ENCODE results near the gene AZU1.

The AZU1 gene

DNA sequence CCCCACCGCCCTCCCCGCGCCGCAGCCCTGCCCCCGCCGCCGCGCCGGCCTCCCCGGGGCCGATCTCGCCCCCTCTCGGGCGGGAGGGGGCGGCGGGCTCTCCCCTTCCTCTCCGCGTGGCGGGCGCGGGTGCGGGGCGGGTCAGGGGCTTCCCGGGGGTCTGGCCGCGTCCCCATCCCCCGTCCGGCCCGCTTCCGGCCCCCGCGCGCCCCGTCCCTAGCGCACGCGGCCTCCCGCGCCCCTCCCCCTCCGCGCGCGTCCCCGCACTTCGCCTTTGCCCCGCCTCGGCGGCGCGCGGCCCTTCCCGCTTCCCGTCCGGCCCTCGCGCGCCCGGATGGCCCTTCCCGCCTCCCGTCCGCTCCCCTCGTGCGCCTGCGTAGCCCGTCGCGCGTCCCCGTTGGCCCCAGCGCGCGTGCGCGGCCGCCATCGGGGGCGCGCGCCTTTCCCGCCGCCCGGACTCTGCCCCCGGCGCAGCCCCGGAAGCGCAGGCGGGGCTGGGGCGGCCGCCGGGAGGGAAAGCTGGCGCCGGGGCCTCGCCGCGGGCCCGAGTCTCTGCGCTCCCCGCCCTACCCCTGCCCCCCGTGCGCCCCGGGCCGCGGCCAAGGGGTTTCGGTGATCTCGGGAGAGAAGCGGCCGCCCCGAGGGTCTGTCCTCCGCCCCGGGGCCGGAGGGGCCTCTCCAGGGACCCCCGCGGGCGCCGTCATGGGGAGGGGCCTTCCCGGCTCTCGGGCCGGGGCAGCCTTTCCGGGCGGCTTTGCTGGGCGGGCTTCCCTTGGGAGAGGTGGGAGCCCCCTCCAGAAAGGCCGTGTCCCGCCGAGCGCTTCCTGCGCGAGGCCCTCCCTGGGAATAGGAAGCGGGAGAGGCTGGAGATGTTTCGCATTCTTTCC lies 29.9 kb upstream of the AZU1 start:
- DNase-seq, result peak; percentile 90

DNA sequence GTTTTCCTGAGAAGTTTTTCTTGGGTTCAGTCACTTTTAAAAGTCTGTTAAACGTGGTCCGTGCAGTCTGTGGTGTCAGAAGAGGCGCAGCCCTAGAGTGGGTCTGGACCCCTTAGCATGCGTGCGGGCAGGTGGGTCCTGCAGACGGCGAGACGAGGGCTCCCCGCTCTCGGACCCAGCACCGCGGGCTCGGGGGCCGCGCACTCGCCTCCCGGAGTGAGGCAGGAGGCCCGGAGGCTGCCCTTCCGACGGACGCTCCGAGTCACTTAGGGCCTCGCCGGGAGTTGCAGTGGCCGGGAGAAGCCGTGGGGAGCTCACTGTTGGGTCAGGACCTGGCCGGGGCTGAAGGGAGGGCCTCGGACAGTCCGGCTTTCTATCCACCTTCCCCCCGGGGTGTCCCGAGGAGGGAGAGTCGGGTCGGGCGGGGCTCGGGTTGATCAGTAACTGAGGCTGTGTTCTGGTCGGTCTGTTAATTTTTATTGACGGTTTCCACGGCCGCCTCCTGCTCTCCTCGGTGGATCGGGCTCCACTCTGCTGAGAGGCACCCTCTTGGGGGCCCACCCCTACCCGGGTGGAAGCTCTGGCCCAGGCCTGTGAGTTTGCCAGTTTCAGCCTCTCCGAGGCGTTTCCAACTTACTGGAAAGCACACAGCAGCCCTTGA lies 29.1 kb upstream of the AZU1 start:
- DNase-seq, result no peak

DNA sequence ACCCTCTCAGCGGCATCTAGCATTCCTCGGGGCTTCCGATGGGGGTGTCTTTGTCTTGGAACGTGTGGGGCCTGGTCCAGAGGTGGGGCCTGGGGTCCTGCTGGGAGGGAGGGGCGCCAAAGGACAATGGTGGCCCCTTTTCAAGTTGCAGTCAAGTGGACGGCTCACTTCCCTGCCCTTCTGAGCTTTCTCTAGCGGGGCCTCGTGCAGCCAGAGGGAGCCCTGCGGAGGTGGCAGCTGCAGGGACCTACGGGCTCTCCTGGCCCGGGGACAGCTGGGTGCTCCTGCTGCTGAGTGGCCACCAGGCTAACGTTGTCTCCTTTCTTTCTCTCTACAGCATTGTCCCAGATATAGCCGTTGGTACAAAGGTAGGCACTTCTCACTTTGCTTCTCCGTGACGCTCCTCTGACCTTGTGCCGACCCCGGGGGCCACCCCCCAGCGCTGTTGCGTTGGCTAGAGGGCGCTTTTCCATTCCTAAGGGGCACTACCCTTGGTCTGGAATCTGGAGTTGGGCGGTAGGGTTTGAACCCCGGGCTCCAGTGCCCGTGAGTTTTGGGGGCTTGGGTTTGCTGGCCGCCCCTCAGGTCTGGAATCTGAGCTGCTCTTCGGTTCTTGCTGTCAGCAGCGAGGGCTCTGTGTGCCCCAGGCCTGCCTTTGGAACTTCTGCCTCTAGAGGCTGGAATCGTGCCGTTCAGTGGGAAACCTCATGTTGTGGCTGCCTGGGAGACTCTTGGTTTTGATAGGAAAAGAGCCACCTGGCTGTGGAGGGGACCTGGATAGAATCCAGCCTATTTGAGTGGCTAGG lies 28.4 kb upstream of the AZU1 start:
- DNase-seq, result no peak

DNA sequence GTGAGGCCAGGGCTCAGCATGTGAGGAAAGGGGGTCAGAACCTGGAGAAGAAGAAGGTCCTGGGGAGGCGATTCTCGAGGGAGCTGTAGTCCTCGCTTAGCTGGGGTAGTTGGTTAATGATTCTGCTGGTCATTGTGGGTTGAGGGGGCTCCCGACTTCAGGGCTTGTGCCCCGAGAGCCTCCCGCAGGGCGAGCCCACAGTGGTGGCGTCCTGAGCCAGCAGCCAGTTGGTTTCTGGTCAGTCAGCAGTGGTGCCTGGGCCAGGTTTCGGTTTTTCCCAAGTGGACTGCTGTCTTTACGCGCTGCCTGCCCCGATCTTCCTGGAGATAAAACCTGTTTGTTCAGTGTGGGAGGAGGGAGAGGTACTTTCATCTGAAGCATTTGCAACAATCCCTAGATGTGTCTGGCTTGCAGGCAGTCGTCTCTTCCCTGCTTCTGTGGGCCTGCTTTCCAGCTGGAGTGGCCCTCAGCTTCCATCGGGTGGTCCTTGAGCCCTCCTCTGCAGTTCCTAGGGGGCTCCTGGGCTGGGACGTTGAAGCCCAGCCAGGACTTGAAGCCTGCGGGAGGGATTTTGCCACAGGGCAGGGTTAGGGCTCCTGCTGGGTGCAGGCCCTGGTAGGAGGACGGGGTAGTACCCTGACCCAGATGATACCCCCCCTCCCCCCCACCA lies 27.1 kb upstream of the AZU1 start:
- DNase-seq, result no peak

DNA sequence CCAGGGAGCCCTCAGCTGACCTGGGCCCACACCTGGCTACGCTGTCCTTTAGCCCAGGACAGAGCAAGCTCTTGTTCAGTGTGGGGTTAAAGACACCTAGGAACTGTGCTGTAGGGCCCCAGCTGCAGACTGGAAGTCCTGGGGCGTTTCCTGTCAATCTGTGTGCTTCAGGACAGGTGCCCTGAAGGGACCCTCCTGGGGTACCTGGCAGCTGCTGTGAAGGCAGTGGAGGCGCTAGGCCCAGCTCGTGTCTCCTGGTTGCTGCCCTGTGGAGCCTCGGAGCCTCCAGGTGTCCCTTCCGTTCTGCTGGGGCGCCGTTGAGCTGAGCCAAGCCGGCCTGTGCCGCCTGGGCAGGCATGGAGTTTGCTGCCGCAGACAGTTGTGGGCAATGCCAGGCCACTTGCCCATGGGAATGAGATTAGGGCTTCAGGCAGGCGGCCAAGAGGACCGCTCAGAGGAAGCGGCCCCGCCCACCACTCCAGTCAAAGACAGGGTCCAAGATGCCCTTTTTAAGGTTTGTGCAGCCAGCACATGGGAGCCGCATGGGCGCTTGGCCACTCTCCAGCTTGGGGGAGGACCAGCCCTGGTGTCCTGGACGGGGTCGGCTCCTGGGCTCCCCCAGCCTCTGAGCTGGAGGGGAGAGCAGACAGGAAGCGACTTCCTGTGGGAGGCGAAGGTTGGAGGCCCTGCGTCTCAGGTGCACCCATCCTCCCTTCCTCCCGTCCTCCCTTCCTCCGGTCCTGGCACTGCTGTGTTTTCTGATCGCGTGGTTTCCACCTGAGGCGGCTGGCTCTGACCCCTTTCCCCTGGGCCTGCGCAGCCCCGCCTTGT lies 26.4 kb upstream of the AZU1 start:
- DNase-seq, result no peak

DNA sequence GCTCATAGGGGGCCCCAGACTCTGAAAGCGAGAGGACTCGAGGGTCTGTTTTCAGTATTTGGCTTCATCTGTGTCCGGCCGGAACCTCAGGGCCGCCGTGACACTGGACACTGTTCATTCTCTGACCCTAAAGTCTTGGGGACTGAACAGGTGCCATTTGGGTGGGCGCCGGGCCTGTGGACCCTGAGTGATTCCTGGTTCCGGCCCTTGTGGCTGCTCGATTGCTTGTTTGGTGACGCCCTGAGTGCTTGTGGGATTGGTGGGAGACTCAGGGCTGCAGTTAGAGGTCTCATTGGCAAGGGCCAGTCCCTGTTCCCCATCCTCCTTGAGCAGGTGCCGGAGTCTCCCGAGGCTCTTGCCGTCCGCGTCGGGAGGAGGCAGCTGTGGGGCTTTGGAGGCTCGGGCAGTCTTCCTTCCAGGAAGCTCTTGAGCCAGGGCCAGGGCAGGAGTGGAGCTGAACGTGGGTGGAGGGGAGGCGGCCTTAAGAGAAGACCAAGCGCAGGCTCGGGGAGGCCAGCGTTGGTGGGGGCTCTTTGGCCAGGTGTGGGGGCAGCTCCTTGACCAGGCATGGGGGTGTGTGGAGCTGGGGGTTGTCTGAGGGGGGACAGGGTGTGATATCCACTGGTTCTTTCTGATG lies 25.7 kb upstream of the AZU1 start:
- DNase-seq, result no peak

DNA sequence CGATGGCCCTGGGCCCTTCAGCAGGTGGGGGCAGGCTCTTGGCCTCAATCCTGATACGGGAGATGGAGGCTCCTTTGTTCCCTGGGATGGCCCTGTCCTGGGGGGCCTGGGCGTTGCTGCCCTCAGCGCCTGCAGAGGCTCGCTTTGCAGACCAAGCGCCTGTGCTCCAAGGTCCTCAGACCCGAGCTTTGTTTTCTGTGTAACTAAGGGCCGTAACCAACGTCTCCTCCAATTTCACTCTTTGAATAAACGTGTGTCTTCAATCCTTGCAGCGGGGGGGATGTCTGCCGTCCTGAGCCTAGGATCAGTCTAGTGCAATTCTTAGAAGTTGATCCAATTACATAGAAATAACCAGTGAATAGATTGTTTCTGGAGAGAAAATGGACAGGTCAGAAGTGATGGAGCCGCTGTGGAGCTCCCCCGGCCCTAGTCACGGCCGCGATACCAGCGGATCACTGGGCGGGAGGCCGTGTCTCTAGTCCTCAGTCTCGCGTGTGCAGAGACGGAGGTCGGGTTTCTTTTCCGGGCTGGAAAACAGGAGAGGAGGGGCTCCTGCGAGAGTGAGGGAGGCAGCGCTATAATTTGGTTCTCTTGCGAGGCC lies 25.0 kb upstream of the AZU1 start:
- no peak for DNase-seq

DNA sequence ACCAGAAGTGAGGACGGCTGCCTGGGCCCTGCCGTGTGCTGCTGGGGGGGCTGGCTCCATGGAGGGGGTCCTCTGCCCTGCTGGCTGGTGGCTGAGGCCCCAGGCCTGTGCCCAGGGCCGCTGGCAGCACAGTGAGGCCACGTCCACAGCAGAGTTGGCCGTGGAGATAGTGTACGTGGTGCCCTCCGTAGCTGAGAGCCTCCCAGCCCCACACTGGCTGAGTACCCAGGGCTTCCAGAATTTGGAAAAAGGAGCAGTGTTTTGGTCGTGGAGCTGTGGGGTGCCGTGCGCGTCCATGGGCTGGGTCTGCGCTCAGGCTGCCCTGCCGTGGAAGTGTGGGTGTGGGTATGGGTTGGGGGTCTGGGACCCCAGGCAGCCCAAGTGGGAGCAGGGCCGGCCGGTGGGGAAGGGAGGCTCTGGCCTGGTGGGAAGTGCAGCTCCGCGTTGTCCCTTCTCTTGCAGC lies 24.5 kb upstream of the AZU1 start:
- DNase-seq, result no peak

DNA sequence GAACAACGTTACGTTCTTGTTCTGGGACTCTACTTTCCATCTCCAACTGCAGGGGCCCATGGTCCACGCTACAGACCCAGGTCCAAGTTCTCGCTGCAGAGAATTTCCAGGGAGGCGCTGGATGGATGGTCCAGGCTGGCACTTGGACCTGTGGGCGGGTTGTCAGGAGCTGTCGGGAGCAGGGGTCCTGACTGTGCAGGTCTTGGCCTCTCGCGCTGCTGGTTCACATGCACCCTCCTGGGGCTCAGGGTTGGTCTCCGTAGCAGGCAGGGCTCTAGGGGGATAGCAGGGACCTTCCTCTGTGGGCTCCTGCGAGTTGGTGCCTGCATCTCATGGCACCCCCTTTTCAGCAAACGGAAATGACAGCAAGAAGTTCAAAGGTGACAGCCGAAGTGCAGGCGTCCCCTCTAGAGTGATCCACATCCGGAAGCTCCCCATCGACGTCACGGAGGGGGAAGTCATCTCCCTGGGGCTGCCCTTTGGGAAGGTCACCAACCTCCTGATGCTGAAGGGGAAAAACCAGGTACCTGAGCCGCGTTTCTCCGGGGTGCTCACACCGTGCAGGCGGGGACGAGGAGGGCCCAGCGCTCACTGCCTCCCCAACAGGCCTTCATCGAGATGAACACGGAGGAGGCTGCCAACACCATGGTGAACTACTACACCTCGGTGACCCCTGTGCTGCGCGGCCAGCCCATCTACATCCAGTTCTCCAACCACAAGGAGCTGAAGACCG lies 23.8 kb upstream of the AZU1 start:
- no peak for DNase-seq

DNA sequence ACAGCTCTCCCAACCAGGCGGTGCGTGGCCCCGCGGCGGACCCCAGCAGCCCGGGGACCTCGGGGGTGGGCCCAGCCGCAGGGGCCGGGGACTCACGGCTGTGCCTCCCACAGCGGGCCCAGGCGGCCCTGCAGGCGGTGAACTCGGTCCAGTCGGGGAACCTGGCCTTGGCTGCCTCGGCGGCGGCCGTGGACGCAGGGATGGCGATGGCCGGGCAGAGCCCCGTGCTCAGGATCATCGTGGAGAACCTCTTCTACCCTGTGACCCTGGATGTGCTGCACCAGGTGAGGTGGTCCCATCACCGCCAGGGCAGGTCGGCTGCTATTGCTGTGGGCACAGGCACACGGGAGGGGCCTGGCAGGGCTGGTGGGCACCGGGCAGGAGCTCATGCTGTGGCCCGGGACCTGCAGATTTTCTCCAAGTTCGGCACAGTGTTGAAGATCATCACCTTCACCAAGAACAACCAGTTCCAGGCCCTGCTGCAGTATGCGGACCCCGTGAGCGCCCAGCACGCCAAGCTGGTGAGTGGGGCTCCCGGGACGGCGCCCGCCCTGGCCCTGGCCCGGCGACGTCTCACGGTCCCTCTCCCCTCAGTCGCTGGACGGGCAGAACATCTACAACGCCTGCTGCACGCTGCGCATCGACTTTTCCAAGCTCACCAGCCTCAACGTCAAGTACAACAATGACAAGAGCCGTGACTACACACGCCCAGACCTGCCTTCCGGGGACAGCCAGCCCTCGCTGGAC lies 23.0 kb upstream of the AZU1 start:
- no peak for DNase-seq

DNA sequence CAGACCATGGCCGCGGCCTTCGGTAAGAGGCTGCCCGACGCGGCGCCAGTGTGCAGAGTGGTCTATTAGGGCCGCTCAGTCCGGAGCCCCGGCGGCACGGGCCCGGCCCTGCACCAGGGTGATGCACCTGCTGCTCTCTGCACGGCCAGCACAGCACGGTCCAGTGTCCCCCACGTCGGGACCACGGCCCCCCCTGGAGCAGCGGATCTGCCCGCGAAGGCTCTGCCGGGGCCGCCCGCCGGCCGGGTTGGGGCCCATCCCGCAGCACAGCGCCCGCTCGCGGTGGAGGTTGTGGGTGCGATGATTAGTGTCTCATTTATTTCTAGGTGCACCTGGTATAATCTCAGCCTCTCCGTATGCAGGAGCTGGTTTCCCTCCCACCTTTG lies 22.5 kb upstream of the AZU1 start:
- DNase-seq, result no peak

DNA sequence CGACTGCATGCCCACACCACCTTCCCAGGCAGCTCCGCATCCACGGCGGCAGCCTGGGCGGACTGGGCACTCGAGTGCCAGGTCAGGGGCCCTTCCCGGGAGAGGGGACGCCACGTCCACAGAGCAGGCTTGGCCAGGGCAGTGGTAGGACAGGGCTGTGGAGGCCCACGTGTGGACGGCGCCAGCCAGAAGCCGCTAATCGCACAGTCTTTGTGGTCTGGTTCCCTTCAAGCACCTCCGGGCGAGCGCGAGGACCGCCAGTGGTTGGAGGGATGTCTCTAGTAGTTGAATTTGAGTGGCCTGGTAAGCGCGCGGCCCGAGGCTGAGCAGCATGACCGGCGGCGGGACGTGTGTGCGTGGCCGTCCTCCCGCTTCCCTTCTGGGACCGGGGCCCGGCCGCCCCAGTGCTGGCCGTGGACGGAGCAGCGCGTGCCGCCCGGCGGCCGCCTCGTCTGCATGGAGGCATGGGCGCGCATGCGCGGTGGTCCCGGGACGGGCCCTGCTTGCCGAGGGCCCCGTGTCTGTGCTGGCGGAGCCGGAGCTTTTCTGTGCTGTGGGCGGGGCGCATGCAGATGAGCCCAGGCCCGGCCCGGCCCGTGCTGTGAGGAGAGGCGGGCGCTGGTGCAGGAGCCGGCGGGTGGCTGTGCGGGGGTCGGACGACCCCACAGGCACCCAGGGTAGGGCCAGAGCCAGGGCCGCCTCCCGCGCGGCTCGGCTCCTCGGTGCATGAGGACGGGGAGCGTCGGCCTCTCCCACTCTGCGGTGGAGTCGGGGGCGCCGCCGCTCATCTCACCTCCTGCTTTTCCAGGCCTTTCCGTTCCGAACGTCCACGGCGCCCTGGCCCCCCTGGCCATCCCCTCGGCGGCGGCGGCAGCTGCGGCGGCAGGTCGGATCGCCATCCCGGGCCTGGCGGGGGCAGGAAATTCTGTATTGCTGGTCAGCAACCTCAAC lies 21.8 kb upstream of the AZU1 start:
- no peak for DNase-seq

DNA sequence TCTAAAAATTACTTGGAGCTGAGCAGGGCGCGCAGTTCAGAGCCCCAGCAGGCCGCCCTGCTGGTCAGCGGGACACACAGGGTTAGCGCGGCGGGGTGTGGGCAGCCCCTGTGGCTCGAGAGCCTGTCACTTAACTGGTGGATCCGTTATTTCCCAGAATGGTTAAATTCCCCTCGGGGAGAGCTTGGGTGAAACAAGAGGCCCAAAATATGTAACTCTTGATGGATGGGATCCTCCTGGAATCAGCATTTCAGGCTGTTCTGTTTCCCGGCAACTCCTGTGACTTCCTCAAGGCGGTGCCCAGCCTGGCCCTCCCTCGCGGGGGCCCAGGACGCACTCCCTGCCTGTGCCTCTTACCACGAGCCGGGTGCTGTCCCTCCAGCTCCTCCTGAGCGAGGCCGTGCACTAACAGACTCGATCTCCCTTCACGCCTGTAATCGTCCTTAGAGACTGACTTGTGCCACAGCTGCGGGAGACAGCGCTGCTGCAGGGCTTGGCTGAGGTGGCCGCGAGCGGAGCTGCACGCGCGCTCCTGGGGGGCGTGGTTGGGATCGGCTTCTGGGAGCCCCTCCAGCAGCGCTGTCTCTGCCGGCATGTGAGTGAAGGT lies 20.7 kb upstream of the AZU1 start:
- DNase-seq, result no peak

DNA sequence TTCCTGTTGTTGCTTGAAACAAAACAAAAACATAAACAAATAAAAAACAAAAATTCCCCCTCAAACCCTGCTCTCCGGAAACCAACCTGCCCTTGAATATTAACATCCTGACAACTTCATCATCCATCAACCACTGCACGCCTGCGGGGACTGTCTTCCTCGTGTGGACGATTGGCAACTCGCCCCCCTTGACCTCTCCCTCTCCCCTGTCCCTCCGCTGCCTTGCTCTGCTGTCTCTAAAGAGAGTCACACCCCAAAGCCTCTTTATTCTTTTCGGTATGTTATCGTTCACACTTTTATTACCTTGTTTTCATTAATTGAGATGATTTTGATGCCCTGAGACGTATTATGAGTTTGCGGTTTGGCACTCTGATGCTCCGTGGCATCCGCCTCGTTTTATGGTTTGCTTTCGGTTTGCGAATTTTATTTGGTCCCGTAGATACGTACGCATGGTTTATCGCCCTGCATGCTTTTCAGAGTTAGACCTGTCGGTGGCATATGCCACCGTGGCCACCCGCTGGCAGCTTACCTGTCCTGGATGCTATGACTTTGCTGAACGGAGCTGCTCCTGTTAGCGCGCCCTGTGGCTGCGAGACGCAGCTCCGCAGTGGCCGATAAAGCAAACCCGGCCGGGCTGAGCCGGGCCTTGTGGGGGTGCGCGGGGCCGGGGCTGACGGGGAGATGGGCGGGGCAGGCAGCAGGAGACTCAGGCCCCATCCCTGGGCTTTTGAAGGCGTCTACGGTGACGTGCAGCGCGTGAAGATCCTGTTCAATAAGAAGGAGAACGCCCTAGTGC lies 19.8 kb upstream of the AZU1 start:
- DNase-seq, result no peak

DNA sequence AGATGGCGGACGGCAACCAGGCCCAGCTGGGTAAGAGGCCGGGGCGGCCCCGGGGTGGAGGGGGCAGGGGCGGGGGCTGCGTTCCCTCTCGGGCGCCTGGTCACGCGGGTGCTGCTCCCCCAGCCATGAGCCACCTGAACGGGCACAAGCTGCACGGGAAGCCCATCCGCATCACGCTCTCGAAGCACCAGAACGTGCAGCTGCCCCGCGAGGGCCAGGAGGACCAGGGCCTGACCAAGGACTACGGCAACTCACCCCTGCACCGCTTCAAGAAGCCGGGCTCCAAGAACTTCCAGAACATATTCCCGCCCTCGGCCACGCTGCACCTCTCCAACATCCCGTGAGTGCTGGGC lies 19.2 kb upstream of the AZU1 start:
- DNase-seq, result no peak

DNA sequence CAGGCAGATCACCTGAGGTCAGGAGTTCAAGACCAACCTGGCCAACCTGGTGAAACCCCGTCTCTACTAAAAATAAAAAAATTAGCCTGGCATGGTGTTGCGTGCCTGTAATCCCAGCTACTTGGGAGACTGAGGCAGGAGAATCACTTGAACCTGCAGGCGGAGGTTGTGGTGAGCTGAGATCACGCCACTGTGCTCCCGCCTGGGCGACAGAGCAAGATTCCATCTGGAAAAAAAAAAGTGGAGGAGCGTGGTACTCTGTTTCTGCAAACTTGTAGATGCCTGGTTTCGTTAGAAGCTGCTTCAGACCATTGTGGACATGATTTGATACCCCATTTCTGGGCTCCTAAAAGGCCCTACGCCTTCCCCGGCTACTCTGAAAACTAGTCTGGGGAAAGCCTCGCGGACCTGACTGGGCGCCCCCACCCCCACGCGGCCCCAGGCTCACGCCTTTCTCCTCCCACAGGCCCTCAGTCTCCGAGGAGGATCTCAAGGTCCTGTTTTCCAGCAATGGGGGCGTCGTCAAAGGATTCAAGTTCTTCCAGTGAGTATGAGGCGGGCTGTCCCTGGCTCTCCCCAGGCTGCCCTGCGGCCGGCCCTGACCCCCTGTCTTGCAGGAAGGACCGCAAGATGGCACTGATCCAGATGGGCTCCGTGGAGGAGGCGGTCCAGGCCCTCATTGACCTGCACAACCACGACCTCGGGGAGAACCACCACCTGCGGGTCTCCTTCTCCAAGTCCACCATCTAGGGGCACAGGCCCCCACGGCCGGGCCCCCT lies 17.4 kb upstream of the AZU1 start:
- no peak for DNase-seq
